IPS-15b (cell line): ENCODE data around the gene IBTK.
"Not testable (repeated sequence)": the region's sequence is repeated elsewhere in the genome, so short reads cannot be mapped to it uniquely, and the experiment has no call there.

Source experiments
- H3K27me3 ChIP-seq: one replicate; pipeline ENCODE4 v1.6.1; 2013; ENCODE audit warnings: low read length; ENCODE audit not compliant: control insufficient read depth, insufficient read depth
- H3K36me3 ChIP-seq: one replicate; pipeline ENCODE4 v1.6.1; 2013; ENCODE audit warnings: low read length; ENCODE audit not compliant: control insufficient read depth, insufficient read depth
- H3K4me1 ChIP-seq: one replicate; pipeline ENCODE4 v1.6.1; 2013; ENCODE audit warnings: mild to moderate bottlenecking, low read length; ENCODE audit not compliant: control insufficient read depth, insufficient read depth
- H3K4me3 ChIP-seq: one replicate; pipeline ENCODE4 v1.5.1; 2013; ENCODE audit warnings: low read depth, low read length
- H3K9ac ChIP-seq: one replicate; pipeline ENCODE4 v1.6.1; 2013; ENCODE audit warnings: low read depth, mild to moderate bottlenecking, low read length
- H3K9me3 ChIP-seq: one replicate; pipeline ENCODE4 v1.6.1; 2013; ENCODE audit warnings: mild to moderate bottlenecking, low read length; ENCODE audit not compliant: control insufficient read depth, insufficient read depth

Gene IBTK

GRCh38 chr6:82169138-82169876 is 78.2 kb downstream of the IBTK start:
- Histone ChIP-seq H3K27me3 (no peaks in the 10 kb centered on the region), H3K9me3 (no peaks in the 10 kb centered on the region), H3K4me3 (no peak overlapping the region), H3K36me3 (no peaks in the 10 kb centered on the region), H3K4me1 (no peaks in the 10 kb centered on the region), H3K9ac (no peak overlapping the region)

GRCh38 chr6:82166493-82166892 is 81.1 kb downstream of the IBTK start:
- Histone ChIP-seq H3K36me3 (no peaks in the 10 kb centered on the region), H3K9me3 (no peaks in the 10 kb centered on the region), H3K9ac (no peak overlapping the region), H3K4me3 (no peak overlapping the region), H3K27me3 (no peaks in the 10 kb centered on the region), H3K4me1 (no peaks in the 10 kb centered on the region)

GRCh38 chr6:82160255-82160990 is 87.1 kb downstream of the IBTK start:
- no peaks in the 10 kb centered on the region for H3K36me3 ChIP-seq
- no peaks in the 10 kb centered on the region for H3K27me3 ChIP-seq
- no peak overlapping the region for H3K4me3 ChIP-seq
- no peaks in the 10 kb centered on the region for H3K4me1 ChIP-seq
- H3K9ac ChIP-seq: no peak overlapping the region
- H3K9me3 ChIP-seq: no peaks in the 10 kb centered on the region

- H3K4me3 ChIP-seq, H3K27me3 ChIP-seq, H3K36me3 ChIP-seq, H3K9me3 ChIP-seq, H3K4me1 ChIP-seq, H3K9ac ChIP-seq: not testable (repeated sequence)
Measured at GRCh38 chr6:82152786-82153185, 94.8 kb downstream of the IBTK start.

- H3K9me3 ChIP-seq, H3K4me1 ChIP-seq, H3K27me3 ChIP-seq, H3K36me3 ChIP-seq, H3K4me3 ChIP-seq, H3K9ac ChIP-seq: not testable (repeated sequence)
Measured at GRCh38 chr6:82151147-82151546, 96.4 kb downstream of the IBTK start.

- no peaks in the 10 kb centered on the region for H3K27me3 ChIP-seq
- no peaks in the 10 kb centered on the region for H3K4me1 ChIP-seq
- no peaks in the 10 kb centered on the region for H3K9me3 ChIP-seq
- H3K9ac ChIP-seq: no peak overlapping the region
- H3K36me3 ChIP-seq: no peaks in the 10 kb centered on the region
- H3K4me3 ChIP-seq: no peak overlapping the region
Measured at GRCh38 chr6:82145926-82146452, 101.6 kb downstream of the IBTK start.

- H3K9ac ChIP-seq: no peak overlapping the region
- no peak overlapping the region for H3K4me3 ChIP-seq
- H3K4me1 ChIP-seq: no peaks in the 10 kb centered on the region
- H3K27me3 ChIP-seq: no peaks in the 10 kb centered on the region
- H3K9me3 ChIP-seq: no peaks in the 10 kb centered on the region
- no peaks in the 10 kb centered on the region for H3K36me3 ChIP-seq
Measured at GRCh38 chr6:82144852-82145340, 102.6 kb downstream of the IBTK start.

GRCh38 chr6:82144007-82144851 is 103.3 kb downstream of the IBTK start:
- Histone ChIP-seq H3K4me1 (no peaks in the 10 kb centered on the region), H3K9me3 (no peaks in the 10 kb centered on the region), H3K27me3 (no peaks in the 10 kb centered on the region), H3K4me3 (no peak overlapping the region), H3K9ac (no peak overlapping the region), H3K36me3 (no peaks in the 10 kb centered on the region)

- Histone ChIP-seq H3K36me3 (no peaks in the 10 kb centered on the region), H3K4me3 (no peak overlapping the region), H3K9ac (no peak overlapping the region), H3K9me3 (no peaks in the 10 kb centered on the region), H3K4me1 (no peaks in the 10 kb centered on the region), H3K27me3 (no peaks in the 10 kb centered on the region)
Measured at GRCh38 chr6:82143041-82143481, 104.5 kb downstream of the IBTK start.

- Histone ChIP-seq H3K4me3 (no peak overlapping the region), H3K4me1 (no peaks in the 10 kb centered on the region), H3K9ac (no peak overlapping the region), H3K27me3 (no peaks in the 10 kb centered on the region), H3K36me3 (no peaks in the 10 kb centered on the region), H3K9me3 (no peaks in the 10 kb centered on the region)
Measured at GRCh38 chr6:82142524-82142923, 105.0 kb downstream of the IBTK start.

GRCh38 chr6:82138075-82138791 is 109.3 kb downstream of the IBTK start:
- no peaks in the 10 kb centered on the region for H3K27me3 ChIP-seq
- no peak overlapping the region for H3K4me3 ChIP-seq
- no peaks in the 10 kb centered on the region for H3K9me3 ChIP-seq
- H3K4me1 ChIP-seq: no peaks in the 10 kb centered on the region
- no peaks in the 10 kb centered on the region for H3K36me3 ChIP-seq
- H3K9ac ChIP-seq: no peak overlapping the region
